OCI-LY1 (cell line): ENCODE data around the gene ARMC7.

Experiments
- H2AFZ ChIP-seq: fragments of 200-600 bp; sonication (generic), shearing (Covaris generic); 2 replicates; pipeline ENCODE4 v1.6.0; 2014; ENCODE audit warnings: antibody characterized with exemption, mild to moderate bottlenecking, low read length
- H3F3A ChIP-seq: fragments of 200-600 bp; sonication (generic), shearing (Covaris generic); 2 replicates; pipeline ENCODE4 v1.6.0; 2014; ENCODE audit warnings: mild to moderate bottlenecking, antibody characterized with exemption, low read length, moderate library complexity; ENCODE audit not compliant: insufficient read depth
- H3K27ac ChIP-seq: fragments of 200-600 bp; sonication (generic); 2 replicates; pipeline ENCODE4 v1.5.1; 2014; ENCODE audit warnings: low read length, mixed run types, mild to moderate bottlenecking, low read depth; ENCODE audit not compliant: poor library complexity, severe bottlenecking
- H3K27me3 ChIP-seq: fragments of 200-600 bp; sonication (generic); 2 replicates; pipeline ENCODE4 v1.6.0; 2014; ENCODE audit warnings: antibody characterized with exemption, mild to moderate bottlenecking, low read length, moderate library complexity; ENCODE audit not compliant: insufficient read depth
- H3K36me3 ChIP-seq: fragments of 200-600 bp; sonication (generic); 2 replicates; pipeline ENCODE4 v1.6.1; 2014; ENCODE audit warnings: mild to moderate bottlenecking, antibody characterized with exemption, low read length, moderate library complexity, mixed read lengths; ENCODE audit not compliant: insufficient read depth
- H3K4me1 ChIP-seq: fragments of 200-600 bp; sonication (generic); 2 replicates; pipeline ENCODE4 v1.5.1; 2014; ENCODE audit warnings: mild to moderate bottlenecking, low read length, moderate library complexity; ENCODE audit not compliant: insufficient read depth, severe bottlenecking
- H3K4me2 ChIP-seq: fragments of 200-600 bp; sonication (generic), shearing (Covaris generic); 2 replicates; pipeline ENCODE4 v1.6.1; 2014; ENCODE audit warnings: low read length
- H3K4me3 ChIP-seq: fragments of 200-600 bp; sonication (generic); 2 replicates; pipeline ENCODE4 v1.5.1; 2014; ENCODE audit warnings: low read length, low read depth, mild to moderate bottlenecking, mixed read lengths; ENCODE audit not compliant: poor library complexity, severe bottlenecking
- H3K79me2 ChIP-seq: fragments of 200-600 bp; shearing (Covaris generic); 2 replicates; pipeline ENCODE4 v1.6.1; 2016; ENCODE audit warnings: mixed run types, low read length, mixed read lengths; ENCODE audit not compliant: insufficient read depth
- H3K9ac ChIP-seq: fragments of 200-600 bp; sonication (generic), shearing (Covaris generic); 2 replicates; pipeline ENCODE4 v1.6.1; 2014; ENCODE audit warnings: mild to moderate bottlenecking, low read length, mixed read lengths
- H3K9me2 ChIP-seq: fragments of 200-600 bp; sonication (generic), shearing (Covaris generic); 2 replicates; pipeline ENCODE4 v1.6.1; 2014; ENCODE audit warnings: low read depth, mild to moderate bottlenecking, low read length, mixed read lengths
- H3K9me3 ChIP-seq: fragments of 200-600 bp; shearing (Covaris generic); 2 replicates; pipeline ENCODE4 v1.6.1; 2014; ENCODE audit warnings: low read length, mixed read lengths
- H4K20me1 ChIP-seq: fragments of 200-600 bp; sonication (generic), shearing (Covaris generic); 2 replicates; pipeline ENCODE4 v1.6.0; 2016; ENCODE audit warnings: mild to moderate bottlenecking, low read length; ENCODE audit not compliant: insufficient read depth
- CTCF ChIP-seq: fragments of 200-600 bp; sonication (generic), shearing (Covaris generic); IDR thresholded peaks from 2 replicates; pipeline ENCODE4 v1.5.1; 2017; ENCODE audit warnings: mild to moderate bottlenecking, antibody characterized with exemption, low read length, moderate library complexity, mixed read lengths
- EZH2 ChIP-seq: fragments of 200-600 bp; sonication (generic), shearing (Covaris generic); IDR thresholded peaks from 2 replicates; pipeline ENCODE4 v1.8.0; 2017; ENCODE audit warnings: borderline replicate concordance, mixed run types, mild to moderate bottlenecking, antibody characterized with exemption, low read length, moderate library complexity, mixed read lengths

Gene ARMC7

GRCh38 chr17:75086496-75087181, 23.1 kb upstream of the ARMC7 start:
- Histone ChIP-seq H3K9me2 (no peaks in the 10 kb centered on the region), H2AFZ (no peak overlapping the region), H3K79me2 (no peaks in the 10 kb centered on the region), H3K36me3 (no peaks in the 10 kb centered on the region), H3K4me3 (no peak overlapping the region), H3K4me2 (no peak overlapping the region), H3F3A (no peaks in the 10 kb centered on the region), H3K27ac (no peak overlapping the region), H3K9ac (no peak overlapping the region), H3K9me3 (no peaks in the 10 kb centered on the region), H3K4me1 (peaks cover 7% of the 10 kb centered on the region), H3K27me3 (peaks cover 22% of the 10 kb centered on the region), H4K20me1 (no peaks in the 10 kb centered on the region)
- no peak for TF ChIP-seq EZH2
- no peak for TF ChIP-seq CTCF

GRCh38 chr17:75087182-75087557, 22.6 kb upstream of the ARMC7 start:
- no peak overlapping the region for H3K27ac ChIP-seq
- peaks cover 7% of the 10 kb centered on the region for H3K4me1 ChIP-seq
- no peak overlapping the region for H3K4me2 ChIP-seq
- H3K9ac ChIP-seq: no peak overlapping the region
- no peaks in the 10 kb centered on the region for H4K20me1 ChIP-seq
- H2AFZ ChIP-seq: no peak overlapping the region
- no peaks in the 10 kb centered on the region for H3K9me2 ChIP-seq
- no peaks in the 10 kb centered on the region for H3F3A ChIP-seq
- H3K79me2 ChIP-seq: no peaks in the 10 kb centered on the region
- H3K4me3 ChIP-seq: no peak overlapping the region
- TF ChIP-seq CTCF: no peak
- TF ChIP-seq EZH2: no peak
- no peaks in the 10 kb centered on the region for H3K9me3 ChIP-seq
- H3K27me3 ChIP-seq: peaks cover 22% of the 10 kb centered on the region
- no peaks in the 10 kb centered on the region for H3K36me3 ChIP-seq

- TF ChIP-seq EZH2 (no peak), CTCF (no peak)
- no peak within 1 kb of the TSS for H3K27ac ChIP-seq
- H3K4me3 ChIP-seq: no peak within 1 kb of the TSS
- no peaks in the 10 kb centered on the region for H3K9me3 ChIP-seq
- H3K27me3 ChIP-seq: peaks cover 17% of the 10 kb centered on the region
- no peaks in the 10 kb centered on the region for H3K9me2 ChIP-seq
- no peaks in the 10 kb centered on the region for H3K79me2 ChIP-seq
- no peaks in the 10 kb centered on the region for H4K20me1 ChIP-seq
- no peak within 1 kb of the TSS for H2AFZ ChIP-seq
- no peak within 1 kb of the TSS for H3K9ac ChIP-seq
- H3F3A ChIP-seq: no peaks in the 10 kb centered on the region
- peaks cover 7% of the 10 kb centered on the region for H3K4me1 ChIP-seq
- H3K4me2 ChIP-seq: no peak within 1 kb of the TSS
- no peaks in the 10 kb centered on the region for H3K36me3 ChIP-seq
These were observed 22.0 kb upstream of the ARMC7 start, which contains the start of gene SLC16A5 for GRCh38 chr17:75087558-75088453. SLC16A5 (plus strand) TSS chr17:75087954; CDS start chr17:75093637, 5,683 bp downstream.
